ENCODE data around the gene SCN7A. TPM values are rescaled to one million over a fixed set of nuclear protein-coding genes. Genes with fewer than 3 reads are reported as not detected.

The SCN7A gene
- total RNA-seq, 1 donor from 2014 or later, result 2.8 TPM

DNA sequence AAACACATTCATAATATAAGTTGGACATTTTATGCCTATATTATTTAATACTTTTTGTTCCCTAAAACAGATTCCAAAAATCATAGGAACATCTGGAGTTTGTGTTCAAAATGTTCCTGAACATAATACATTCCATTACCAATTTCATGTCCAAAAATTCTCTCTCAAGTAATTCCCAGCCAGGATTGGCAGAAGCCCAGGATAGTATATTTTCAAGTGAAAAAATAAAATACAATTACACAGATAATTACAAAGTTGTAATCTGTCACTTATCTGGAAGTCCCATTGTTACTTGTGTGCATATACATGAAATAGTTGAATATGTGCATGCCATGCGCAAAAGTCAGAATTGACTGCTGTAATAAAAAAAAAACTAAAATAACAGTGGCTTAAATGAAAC, 5.2 kb upstream of the SCN7A start:
- Mint-ChIP-seq H3K4me3 (no peak overlapping the region), H3K9me3 (no peaks in the 10 kb centered on the region), H3K27ac (no peak overlapping the region), H3K4me1 (ENCODE audit: unreplicated experiment) (peaks cover 5% of the 10 kb centered on the region), H3K27me3 (peaks cover 9% of the 10 kb centered on the region), H3K36me3 (no peaks in the 10 kb centered on the region)
- TF ChIP-seq, protein P1, sequence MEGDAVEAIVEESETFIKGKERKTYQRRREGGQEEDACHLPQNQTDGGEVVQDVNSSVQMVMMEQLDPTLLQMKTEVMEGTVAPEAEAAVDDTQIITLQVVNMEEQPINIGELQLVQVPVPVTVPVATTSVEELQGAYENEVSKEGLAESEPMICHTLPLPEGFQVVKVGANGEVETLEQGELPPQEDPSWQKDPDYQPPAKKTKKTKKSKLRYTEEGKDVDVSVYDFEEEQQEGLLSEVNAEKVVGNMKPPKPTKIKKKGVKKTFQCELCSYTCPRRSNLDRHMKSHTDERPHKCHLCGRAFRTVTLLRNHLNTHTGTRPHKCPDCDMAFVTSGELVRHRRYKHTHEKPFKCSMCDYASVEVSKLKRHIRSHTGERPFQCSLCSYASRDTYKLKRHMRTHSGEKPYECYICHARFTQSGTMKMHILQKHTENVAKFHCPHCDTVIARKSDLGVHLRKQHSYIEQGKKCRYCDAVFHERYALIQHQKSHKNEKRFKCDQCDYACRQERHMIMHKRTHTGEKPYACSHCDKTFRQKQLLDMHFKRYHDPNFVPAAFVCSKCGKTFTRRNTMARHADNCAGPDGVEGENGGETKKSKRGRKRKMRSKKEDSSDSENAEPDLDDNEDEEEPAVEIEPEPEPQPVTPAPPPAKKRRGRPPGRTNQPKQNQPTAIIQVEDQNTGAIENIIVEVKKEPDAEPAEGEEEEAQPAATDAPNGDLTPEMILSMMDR (conservative IDR thresholded peaks at IDR 0.05), result no peak
- no peak for DNase-seq (ENCODE audit: extremely low spot score, unreplicated experiment)

DNA sequence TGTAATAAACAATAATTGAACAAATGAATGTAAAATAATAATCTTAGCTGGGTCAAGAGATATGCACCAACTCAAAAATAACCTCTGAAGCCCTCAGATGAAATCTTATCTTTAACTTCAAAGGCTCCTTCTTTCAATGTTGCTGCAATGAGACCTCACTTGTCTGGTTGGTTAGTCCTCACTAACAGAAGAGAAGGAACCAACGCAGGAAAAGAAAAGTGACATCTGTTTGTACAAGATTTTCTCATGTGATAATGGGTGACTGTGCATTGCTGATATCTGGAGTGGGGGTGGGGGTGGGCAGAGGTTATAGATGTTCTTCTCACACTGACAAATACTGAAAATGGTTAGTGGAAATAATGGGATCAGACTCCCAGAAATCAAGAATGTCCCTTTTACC, 2.6 kb downstream of the SCN7A start:
- TF ChIP-seq, protein P1 (conservative IDR thresholded peaks at IDR 0.05), result no peak
- Mint-ChIP-seq H3K9me3 (no peaks in the 10 kb centered on the region), H3K27ac (no peak overlapping the region), H3K4me1 (ENCODE audit: unreplicated experiment) (peaks cover 7% of the 10 kb centered on the region), H3K36me3 (no peaks in the 10 kb centered on the region), H3K27me3 (peaks cover 28% of the 10 kb centered on the region), H3K4me3 (no peak overlapping the region)
- DNase-seq (ENCODE audit: extremely low spot score, unreplicated experiment), result no peak

DNA sequence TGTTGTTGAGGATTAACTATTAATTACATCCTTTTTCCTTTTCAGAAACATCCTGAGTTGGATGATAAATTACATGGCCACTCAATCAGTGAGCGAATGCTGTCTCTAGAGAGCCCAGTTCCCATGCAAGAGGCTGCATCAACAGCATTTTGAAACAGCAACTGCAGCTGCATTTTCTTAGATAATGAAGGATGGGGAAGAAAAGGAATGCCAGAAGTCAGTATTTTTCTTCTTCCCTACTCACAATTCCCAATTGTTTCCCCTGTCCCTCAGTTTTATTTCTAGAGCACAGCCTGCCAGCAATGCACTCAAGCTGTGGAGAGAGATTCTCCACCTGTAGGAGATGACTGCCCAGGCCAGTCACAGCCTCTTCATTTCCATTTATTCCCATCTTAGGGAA, 6.9 kb downstream of the SCN7A start:
- H3K36me3 Mint-ChIP-seq, result no peaks in the 10 kb centered on the region
- no peak overlapping the region for H3K27ac Mint-ChIP-seq
- no peak overlapping the region for H3K4me3 Mint-ChIP-seq
- DNase-seq (ENCODE audit: extremely low spot score, unreplicated experiment), result no peak
- H3K4me1 Mint-ChIP-seq (ENCODE audit: unreplicated experiment), result no peaks in the 10 kb centered on the region
- TF ChIP-seq, protein P1 (conservative IDR thresholded peaks at IDR 0.05), result no peak
- H3K27me3 Mint-ChIP-seq, result peaks cover 3% of the 10 kb centered on the region
- no peaks in the 10 kb centered on the region for H3K9me3 Mint-ChIP-seq

DNA sequence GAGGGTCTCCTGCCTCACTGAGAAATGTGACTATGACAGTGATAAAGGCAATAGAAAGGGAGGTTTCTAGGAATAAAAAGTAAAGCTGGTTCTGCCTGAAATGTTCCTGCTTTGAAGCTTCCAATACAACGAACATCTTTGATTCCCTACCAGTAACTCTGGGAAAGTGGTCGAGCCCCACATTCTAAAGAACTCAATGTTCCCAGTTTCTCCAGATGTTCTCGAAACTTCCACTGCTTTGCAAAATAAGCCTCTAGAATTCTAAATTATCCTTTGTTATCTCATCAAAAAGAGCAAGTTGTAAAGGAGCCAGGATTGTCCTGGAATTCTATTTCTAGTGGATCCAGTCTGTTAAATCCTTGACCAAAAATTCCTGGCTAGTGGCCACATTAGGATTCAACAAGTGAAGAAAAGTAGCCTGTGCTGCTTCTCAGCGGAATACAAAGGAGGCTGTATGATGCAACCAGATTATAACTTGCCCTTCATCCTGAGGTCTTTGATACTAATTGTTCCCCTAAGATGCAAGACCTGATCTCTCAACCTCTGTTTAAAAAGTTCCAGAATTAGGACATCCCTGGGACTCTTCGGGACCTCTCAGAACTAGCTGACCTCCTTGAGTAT, 8.4 kb downstream of the SCN7A start:
- Mint-ChIP-seq H3K4me1 (ENCODE audit: unreplicated experiment) (no peaks in the 10 kb centered on the region), H3K9me3 (no peaks in the 10 kb centered on the region), H3K27me3 (peaks cover 3% of the 10 kb centered on the region)

DNA sequence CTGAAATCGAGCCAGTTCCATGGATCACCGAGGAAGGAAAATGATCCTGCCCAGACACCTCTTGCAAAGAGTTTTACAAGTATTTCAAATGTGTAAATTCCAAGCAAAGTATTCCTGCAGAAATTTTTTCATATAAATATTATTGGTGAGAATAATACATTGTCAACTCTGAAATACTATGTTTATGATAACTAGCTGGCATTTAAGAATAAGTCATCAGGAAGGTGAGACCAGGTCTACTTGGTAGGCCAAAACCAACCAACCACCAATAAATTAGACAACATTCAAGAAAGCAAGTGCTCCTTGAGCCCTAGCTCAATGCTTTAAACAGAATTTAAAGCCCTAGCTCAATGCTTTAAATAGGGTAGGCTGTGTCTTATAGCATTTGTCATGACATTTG, 21.7 kb downstream of the SCN7A start:
- H3K9me3 Mint-ChIP-seq, result no peaks in the 10 kb centered on the region
- no peak overlapping the region for H3K27ac Mint-ChIP-seq
- no peaks in the 10 kb centered on the region for H3K36me3 Mint-ChIP-seq
- H3K4me3 Mint-ChIP-seq, result no peak overlapping the region
- TF ChIP-seq, protein P1 (conservative IDR thresholded peaks at IDR 0.05), result no peak
- no peaks in the 10 kb centered on the region for H3K27me3 Mint-ChIP-seq
- no peaks in the 10 kb centered on the region for H3K4me1 Mint-ChIP-seq (ENCODE audit: unreplicated experiment)
- DNase-seq (ENCODE audit: extremely low spot score, unreplicated experiment), result no peak

More for the DNA sequence above, 8.4 kb downstream of the SCN7A start:
- Mint-ChIP-seq H3K27ac (no peak overlapping the region), H3K4me3 (no peak overlapping the region), H3K36me3 (no peaks in the 10 kb centered on the region)
- DNase-seq (ENCODE audit: extremely low spot score, unreplicated experiment), result no peak
- TF ChIP-seq, protein P1 (conservative IDR thresholded peaks at IDR 0.05), result no peak
